ENCODE results near the gene OR11G2.
"Not testable (repeated sequence)": the region's sequence is repeated elsewhere in the genome, so short reads cannot be mapped to it uniquely, and the experiment has no call there.

Gene OR11G2

DNA sequence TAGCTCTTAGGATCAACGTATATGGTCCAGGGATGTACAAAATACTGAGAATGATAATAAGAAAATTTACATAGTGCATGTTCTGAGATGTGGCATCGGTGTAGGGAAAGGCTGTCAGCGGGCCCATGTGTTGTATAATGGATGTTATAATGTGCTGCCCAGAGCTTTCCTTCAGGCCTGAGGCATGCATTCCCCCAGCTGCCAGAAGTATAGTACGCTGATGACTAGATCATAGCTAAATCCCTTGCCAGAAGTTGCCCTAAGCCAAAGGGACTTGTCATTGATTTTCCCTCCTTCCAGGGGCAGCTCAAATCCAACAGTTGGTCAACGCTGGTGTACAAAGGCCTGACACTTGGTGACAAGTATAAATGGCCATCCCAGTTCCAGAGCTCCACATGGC is 6.5 kb upstream of the OR11G2 start:
- Histone ChIP-seq H3K4me1 (ENCODE audit: insufficient read depth, low read length) (no peaks in the 10 kb centered on the region), H3K9ac (ENCODE audit: low read depth, low read length) (no peak overlapping the region), H3K27me3 (ENCODE audit: insufficient read depth, low read length) (no peaks in the 10 kb centered on the region), H3K9me3 (ENCODE audit: insufficient read depth, low read depth, low read length) (peaks cover 86% of the 10 kb centered on the region), H3K36me3 (ENCODE audit: insufficient read depth, low read depth, low read length) (no peaks in the 10 kb centered on the region), H3K4me3 (ENCODE audit: low read length) (no peak overlapping the region), H3K27ac (ENCODE audit: low read length) (no peak overlapping the region)

DNA sequence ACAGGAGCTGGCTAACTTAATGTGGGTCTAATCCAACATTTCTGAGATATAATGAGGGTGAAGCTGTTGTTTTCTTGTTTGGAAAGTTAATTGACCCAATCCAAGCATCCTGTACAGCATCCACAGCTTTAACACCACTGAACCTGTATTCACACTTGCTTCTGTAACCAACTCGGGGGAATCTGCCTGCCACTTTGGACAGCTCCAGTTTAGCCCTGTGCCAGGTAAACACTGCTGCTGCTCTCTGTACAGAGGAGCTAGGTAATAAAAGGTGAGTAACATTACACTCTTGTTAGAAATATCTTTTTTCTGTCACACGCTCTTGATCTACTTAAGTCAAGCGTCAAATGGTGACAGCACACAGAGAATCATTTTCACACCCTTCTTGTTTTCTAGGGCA is 700 bp downstream of the OR11G2 start:
- Histone ChIP-seq H3K27me3 (ENCODE audit: insufficient read depth, low read length) (no peaks in the 10 kb centered on the region), H3K9me3 (ENCODE audit: insufficient read depth, low read depth, low read length) (peaks cover 92% of the 10 kb centered on the region), H3K27ac (ENCODE audit: low read length) (no peak overlapping the region), H3K4me3 (ENCODE audit: low read length) (no peak overlapping the region), H3K36me3 (ENCODE audit: insufficient read depth, low read depth, low read length) (no peaks in the 10 kb centered on the region), H3K4me1 (ENCODE audit: insufficient read depth, low read length) (no peaks in the 10 kb centered on the region), H3K9ac (ENCODE audit: low read depth, low read length) (no peak overlapping the region)

DNA sequence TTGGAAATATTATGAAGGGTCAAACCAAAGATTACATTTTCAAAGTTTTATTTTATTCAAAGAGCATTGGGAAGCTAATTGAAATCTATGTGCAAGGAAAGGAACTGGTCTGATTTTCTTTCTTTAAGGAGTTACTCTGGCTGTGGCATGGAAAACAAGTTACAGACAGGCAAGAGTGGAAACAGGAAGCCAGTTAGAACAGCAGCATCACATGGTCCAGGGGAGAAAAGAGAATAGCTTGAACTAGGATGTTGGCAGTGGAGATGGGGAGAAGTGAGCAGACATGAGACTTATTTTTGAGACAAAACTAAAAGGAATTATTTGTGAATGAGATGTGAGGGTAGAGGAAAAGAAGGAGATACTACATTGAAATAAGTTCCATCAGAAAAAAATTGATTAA is 3.4 kb downstream of the OR11G2 start:
- H3K4me1 ChIP-seq (ENCODE audit: insufficient read depth, low read length) = no peaks in the 10 kb centered on the region
- H3K9ac ChIP-seq (ENCODE audit: low read depth, low read length) = no peak overlapping the region
- H3K4me3 ChIP-seq (ENCODE audit: low read length) = no peak overlapping the region
- H3K27me3 ChIP-seq (ENCODE audit: insufficient read depth, low read length) = no peaks in the 10 kb centered on the region
- H3K36me3 ChIP-seq (ENCODE audit: insufficient read depth, low read depth, low read length) = no peaks in the 10 kb centered on the region
- peaks cover 89% of the 10 kb centered on the region for H3K9me3 ChIP-seq (ENCODE audit: insufficient read depth, low read depth, low read length)
- H3K27ac ChIP-seq (ENCODE audit: low read length) = no peak overlapping the region

DNA sequence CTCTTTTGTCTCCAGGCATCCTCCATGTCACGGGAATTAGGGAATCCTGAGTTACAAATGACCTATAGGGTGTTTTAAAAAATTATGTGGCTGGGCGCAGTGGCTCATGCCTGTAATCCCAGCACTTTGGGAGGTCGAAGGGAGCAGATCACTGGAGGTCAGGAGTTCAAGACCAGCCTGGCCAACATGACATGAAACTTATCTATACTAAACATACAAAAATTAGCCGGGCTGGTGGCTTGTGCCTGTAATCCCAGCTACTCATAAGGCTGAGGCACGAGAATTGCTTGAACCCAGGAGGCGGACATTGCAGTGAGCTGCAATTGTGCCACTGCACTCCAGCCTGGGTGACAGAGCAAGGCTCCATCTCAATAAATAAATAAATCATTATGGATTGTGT is 4.5 kb downstream of the OR11G2 start:
- not testable (repeated sequence) for H3K4me1 ChIP-seq (ENCODE audit: insufficient read depth, low read length); H3K9ac ChIP-seq (ENCODE audit: low read depth, low read length); H3K27me3 ChIP-seq (ENCODE audit: insufficient read depth, low read length); H3K4me3 ChIP-seq (ENCODE audit: low read length); H3K36me3 ChIP-seq (ENCODE audit: insufficient read depth, low read depth, low read length); H3K27ac ChIP-seq (ENCODE audit: low read length)
- H3K9me3 ChIP-seq (ENCODE audit: insufficient read depth, low read depth, low read length) = peaks cover 92% of the 10 kb centered on the region

DNA sequence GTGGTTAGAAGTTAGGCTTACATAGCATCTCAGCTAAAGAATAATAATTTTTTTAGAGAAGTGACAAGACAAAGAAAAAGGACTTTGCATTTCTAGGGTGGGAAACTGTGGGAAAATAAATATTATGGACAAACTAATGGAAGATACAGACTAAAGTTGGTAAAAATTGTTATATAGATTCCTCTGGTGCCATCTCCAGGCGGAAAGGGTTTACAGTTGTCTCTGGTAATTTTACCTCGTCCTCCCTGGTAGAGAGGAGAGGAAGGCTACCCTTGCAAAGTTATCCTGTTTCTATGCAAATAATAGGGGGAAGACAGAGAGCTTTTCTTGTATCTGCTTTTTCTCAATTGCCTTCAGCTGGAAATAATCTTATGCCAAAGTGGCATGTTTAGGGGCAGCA is 5.2 kb downstream of the OR11G2 start:
- Histone ChIP-seq H3K4me1 (ENCODE audit: insufficient read depth, low read length) (no peaks in the 10 kb centered on the region), H3K27me3 (ENCODE audit: insufficient read depth, low read length) (no peaks in the 10 kb centered on the region), H3K9ac (ENCODE audit: low read depth, low read length) (no peak overlapping the region), H3K36me3 (ENCODE audit: insufficient read depth, low read depth, low read length) (no peaks in the 10 kb centered on the region), H3K9me3 (ENCODE audit: insufficient read depth, low read depth, low read length) (peaks cover 91% of the 10 kb centered on the region), H3K27ac (ENCODE audit: low read length) (no peak overlapping the region), H3K4me3 (ENCODE audit: low read length) (no peak overlapping the region)

DNA sequence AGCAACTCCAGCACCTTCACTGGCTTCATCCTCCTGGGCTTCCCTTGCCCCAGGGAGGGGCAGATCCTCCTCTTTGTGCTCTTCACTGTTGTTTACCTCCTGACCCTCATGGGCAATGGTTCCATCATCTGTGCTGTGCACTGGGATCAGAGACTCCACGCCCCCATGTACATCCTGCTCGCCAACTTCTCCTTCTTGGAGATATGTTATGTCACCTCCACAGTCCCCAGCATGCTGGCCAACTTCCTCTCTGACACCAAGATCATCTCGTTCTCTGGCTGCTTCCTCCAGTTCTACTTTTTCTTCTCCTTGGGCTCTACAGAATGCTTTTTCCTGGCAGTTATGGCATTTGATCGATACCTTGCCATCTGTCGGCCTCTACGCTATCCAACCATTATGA is 6.8 kb downstream of the OR11G2 start:
- Histone ChIP-seq H3K4me3 (ENCODE audit: low read length) (no peak overlapping the region), H3K9ac (ENCODE audit: low read depth, low read length) (no peak overlapping the region), H3K9me3 (ENCODE audit: insufficient read depth, low read depth, low read length) (peaks cover 85% of the 10 kb centered on the region), H3K36me3 (ENCODE audit: insufficient read depth, low read depth, low read length) (no peaks in the 10 kb centered on the region), H3K27ac (ENCODE audit: low read length) (no peak overlapping the region), H3K27me3 (ENCODE audit: insufficient read depth, low read length) (no peaks in the 10 kb centered on the region), H3K4me1 (ENCODE audit: insufficient read depth, low read length) (no peaks in the 10 kb centered on the region)

DNA sequence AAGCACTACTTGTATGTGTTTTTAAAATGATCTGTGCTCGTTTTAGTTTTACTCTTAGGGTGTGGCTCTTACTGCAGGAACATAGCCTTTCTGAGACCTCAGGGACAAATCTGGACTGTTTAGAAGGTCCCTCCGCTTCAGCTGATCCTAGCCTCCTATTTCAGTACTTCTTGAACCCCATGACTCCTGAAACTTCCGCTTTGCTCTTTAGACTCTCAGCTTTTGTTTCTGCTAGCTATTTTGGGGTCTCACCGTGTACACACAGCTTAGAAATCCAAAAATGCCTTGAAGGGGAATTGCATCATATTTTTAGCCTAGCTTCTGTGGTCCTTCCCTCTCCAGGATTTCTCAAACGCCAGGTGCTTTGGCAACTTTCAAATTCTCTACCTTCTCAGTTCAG is 8.3 kb downstream of the OR11G2 start:
- no peak overlapping the region; the same call in 1 of the 2 replicates for H3K4me3 ChIP-seq (ENCODE audit: low read length)
- no peaks in the 10 kb centered on the region for H3K4me1 ChIP-seq (ENCODE audit: insufficient read depth, low read length)
- H3K36me3 ChIP-seq (ENCODE audit: insufficient read depth, low read depth, low read length) = no peaks in the 10 kb centered on the region
- H3K27ac ChIP-seq (ENCODE audit: low read length) = no peak overlapping the region
- peaks cover 85% of the 10 kb centered on the region for H3K9me3 ChIP-seq (ENCODE audit: insufficient read depth, low read depth, low read length)
- H3K9ac ChIP-seq (ENCODE audit: low read depth, low read length) = no peak overlapping the region
- H3K27me3 ChIP-seq (ENCODE audit: insufficient read depth, low read length) = no peaks in the 10 kb centered on the region

DNA sequence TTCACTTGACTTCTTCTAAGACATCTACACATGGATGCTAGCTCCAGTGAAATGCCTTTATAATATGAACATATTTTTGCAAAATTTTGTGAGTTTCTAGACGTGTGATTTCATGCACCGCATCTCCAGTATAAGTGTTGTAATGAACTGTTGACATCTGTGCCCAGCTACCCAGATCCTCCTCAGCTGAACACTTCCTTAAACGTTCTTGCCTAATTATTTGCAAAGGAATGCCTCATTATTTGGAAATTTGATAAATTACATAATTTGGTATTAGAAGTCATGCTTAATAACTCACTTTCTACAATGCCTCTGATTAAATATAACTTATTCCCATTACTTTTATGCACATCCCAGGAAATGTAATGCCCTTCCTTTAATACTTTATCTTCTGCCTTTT is 14.0 kb downstream of the OR11G2 start:
- Histone ChIP-seq H3K4me3 (ENCODE audit: low read length) (no peak overlapping the region), H3K9me3 (ENCODE audit: insufficient read depth, low read depth, low read length) (peaks cover 83% of the 10 kb centered on the region)

DNA sequence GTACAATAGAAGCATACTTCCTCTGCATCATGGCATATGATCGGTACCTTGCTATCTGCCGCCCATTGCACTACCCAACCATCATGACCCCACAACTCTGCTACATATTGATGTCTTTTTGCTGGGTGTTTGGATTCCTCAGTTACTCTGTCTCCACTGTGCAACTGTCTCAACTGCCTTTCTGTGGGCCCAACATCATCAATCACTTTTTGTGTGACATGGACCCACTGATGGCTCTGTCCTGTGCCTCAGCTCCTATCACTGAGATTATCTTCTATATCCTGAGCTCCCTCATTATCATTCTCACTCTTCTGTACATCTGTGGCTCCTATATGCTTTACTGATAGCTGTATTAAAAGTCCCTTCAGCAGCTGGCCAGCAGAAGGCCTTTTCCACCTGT is 18.9 kb downstream of the OR11G2 start:
- H3K36me3 ChIP-seq (ENCODE audit: insufficient read depth, low read depth, low read length) = no peaks in the 10 kb centered on the region
- no peak overlapping the region for H3K9ac ChIP-seq (ENCODE audit: low read depth, low read length)
- no peaks in the 10 kb centered on the region for H3K27me3 ChIP-seq (ENCODE audit: insufficient read depth, low read length)
- H3K4me3 ChIP-seq (ENCODE audit: low read length) = no peak overlapping the region
- H3K4me1 ChIP-seq (ENCODE audit: insufficient read depth, low read length) = no peaks in the 10 kb centered on the region
- H3K9me3 ChIP-seq (ENCODE audit: insufficient read depth, low read depth, low read length) = peaks cover 68% of the 10 kb centered on the region
- H3K27ac ChIP-seq (ENCODE audit: low read length) = no peak overlapping the region

More for the DNA sequence above, 14.0 kb downstream of the OR11G2 start:
- Histone ChIP-seq H3K9ac (ENCODE audit: low read depth, low read length) (no peak overlapping the region), H3K36me3 (ENCODE audit: insufficient read depth, low read depth, low read length) (no peaks in the 10 kb centered on the region), H3K27ac (ENCODE audit: low read length) (no peak overlapping the region), H3K4me1 (ENCODE audit: insufficient read depth, low read length) (no peaks in the 10 kb centered on the region), H3K27me3 (ENCODE audit: insufficient read depth, low read length) (no peaks in the 10 kb centered on the region)

DNA sequence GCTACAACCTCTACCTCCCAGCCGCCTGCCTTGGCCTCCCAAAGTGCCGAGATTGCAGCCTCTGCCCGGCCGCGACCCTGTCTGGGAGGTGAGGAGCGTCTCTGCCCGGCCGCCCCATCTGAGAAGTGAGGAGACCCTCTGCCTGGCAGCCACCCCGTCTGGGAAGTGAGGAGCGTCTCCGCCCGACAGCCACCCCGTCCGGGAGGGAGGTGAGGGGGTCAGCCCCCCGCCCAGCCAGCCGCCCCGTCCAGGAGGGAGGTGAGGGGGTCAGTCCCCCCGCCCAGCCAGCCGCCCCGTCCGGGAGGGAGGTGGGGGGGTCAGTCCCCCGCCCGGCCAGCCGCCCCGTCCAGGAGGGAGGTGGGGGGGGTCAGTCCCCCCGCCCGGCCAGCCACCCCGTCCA is 21.7 kb downstream of the OR11G2 start:
- H3K27ac ChIP-seq (ENCODE audit: low read length); H3K4me1 ChIP-seq (ENCODE audit: insufficient read depth, low read length); H3K36me3 ChIP-seq (ENCODE audit: insufficient read depth, low read depth, low read length); H3K4me3 ChIP-seq (ENCODE audit: low read length); H3K9ac ChIP-seq (ENCODE audit: low read depth, low read length); H3K27me3 ChIP-seq (ENCODE audit: insufficient read depth, low read length): not testable (repeated sequence)
- H3K9me3 ChIP-seq (ENCODE audit: insufficient read depth, low read depth, low read length) = peaks cover 65% of the 10 kb centered on the region

DNA sequence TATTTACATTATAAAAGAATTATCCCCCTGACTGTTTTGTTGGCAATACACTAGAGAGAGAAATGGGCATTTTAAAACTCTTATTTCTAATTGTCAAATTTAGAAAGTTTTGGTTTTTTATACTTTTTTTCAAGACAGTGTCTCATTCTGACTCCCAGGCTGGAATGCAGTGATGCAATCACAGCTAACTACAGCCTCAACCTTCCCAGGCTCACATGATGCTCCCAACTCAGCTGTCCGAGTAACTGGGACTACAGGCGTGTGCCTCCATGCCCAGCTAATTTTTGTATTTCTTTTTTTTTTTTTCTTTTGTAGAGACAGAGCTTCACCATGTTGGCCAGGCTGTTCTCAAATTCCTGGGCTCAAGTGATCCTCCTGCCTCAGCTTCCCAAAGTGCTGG is 24.5 kb downstream of the OR11G2 start:
- Histone ChIP-seq H3K9ac (ENCODE audit: low read depth, low read length) (no peak overlapping the region), H3K27ac (ENCODE audit: low read length) (no peak overlapping the region), H3K4me1 (ENCODE audit: insufficient read depth, low read length) (no peaks in the 10 kb centered on the region), H3K4me3 (ENCODE audit: low read length) (no peak overlapping the region), H3K27me3 (ENCODE audit: insufficient read depth, low read length) (no peaks in the 10 kb centered on the region), H3K9me3 (ENCODE audit: insufficient read depth, low read depth, low read length) (peaks cover 64% of the 10 kb centered on the region), H3K36me3 (ENCODE audit: insufficient read depth, low read depth, low read length) (no peaks in the 10 kb centered on the region)

DNA sequence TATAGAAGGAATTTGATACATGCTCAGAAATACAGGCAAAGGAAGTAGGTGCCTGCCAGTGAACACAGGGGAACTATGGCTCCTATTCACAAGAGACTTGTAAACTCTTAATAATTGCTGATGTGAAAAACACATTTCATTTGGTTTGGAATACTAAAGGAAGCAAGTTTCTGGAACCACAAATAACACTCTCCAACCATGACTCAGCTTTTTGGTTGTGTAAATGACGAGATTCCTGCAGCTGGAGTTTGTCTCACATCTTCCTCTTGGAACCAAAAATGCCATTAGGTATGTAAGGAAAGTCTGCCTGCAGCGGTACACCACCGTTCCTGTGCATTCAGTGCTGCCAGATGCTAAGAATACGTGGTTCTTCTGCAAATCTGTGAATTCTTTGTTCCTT is 28.3 kb downstream of the OR11G2 start:
- no peak overlapping the region for H3K27ac ChIP-seq (ENCODE audit: low read length)
- peaks cover 78% of the 10 kb centered on the region for H3K9me3 ChIP-seq (ENCODE audit: insufficient read depth, low read depth, low read length)
- H3K4me3 ChIP-seq (ENCODE audit: low read length) = no peak overlapping the region
- no peak overlapping the region for H3K9ac ChIP-seq (ENCODE audit: low read depth, low read length)
- H3K4me1 ChIP-seq (ENCODE audit: insufficient read depth, low read length) = no peaks in the 10 kb centered on the region
- H3K36me3 ChIP-seq (ENCODE audit: insufficient read depth, low read depth, low read length) = no peaks in the 10 kb centered on the region
- no peaks in the 10 kb centered on the region for H3K27me3 ChIP-seq (ENCODE audit: insufficient read depth, low read length)

DNA sequence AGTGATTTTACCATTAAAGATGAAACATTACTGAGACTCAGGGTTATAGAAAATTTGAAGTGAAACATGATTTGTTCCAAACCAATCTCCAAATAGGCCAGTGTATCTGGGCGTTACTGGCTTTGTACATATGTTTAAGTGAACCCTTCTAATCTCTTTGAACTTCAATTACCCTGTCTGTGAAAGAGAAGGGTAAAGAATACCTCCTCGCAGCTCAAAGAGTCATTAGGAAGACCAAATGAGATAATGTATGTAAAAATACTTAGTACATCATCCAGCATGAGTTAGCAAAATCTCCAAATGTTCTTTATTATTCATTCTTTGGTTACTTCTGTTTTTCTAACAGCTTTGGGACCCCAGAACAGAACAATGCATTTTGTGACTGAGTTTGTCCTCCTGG is 32.7 kb downstream of the OR11G2 start, which contains the start of gene OR11H6:
Gene OR11H6, plus strand, starts transcription at position 301 of the 400 bp plus-strand sequence. Its CDS starts 0 bp downstream, at position 301.
- Histone ChIP-seq H3K9me3 (ENCODE audit: insufficient read depth, low read depth, low read length) (peaks cover 78% of the 10 kb centered on the region), H3K9ac (ENCODE audit: low read depth, low read length) (no peak within 1 kb of the TSS), H3K27ac (ENCODE audit: low read length) (no peak within 1 kb of the TSS), H3K27me3 (ENCODE audit: insufficient read depth, low read length) (no peaks in the 10 kb centered on the region), H3K4me1 (ENCODE audit: insufficient read depth, low read length) (no peaks in the 10 kb centered on the region), H3K36me3 (ENCODE audit: insufficient read depth, low read depth, low read length) (no peaks in the 10 kb centered on the region), H3K4me3 (ENCODE audit: low read length) (no peak within 1 kb of the TSS)
